Thoracic aorta (tissue), 2 donors: ENCODE measurements around the gene DPYD. TPM values are rescaled to one million over a fixed set of nuclear protein-coding genes. Genes with fewer than 3 reads are reported as not detected.

ENCODE experiments used
- ATAC-seq: fragments of 150-250 bp; one replicate; pipeline ENCODE4 v1.8.0; 2017; ENCODE audit warnings: low read depth; ENCODE audit not compliant: insufficient number of reproducible peaks, low FRiP score
- DNase-seq: peaks from one replicate; pipeline ENCODE4 v3.0.0-alpha.2; 2020; ENCODE audit warnings: low spot score
- H3K27ac ChIP-seq, 2 donors: fragments of 200-600 bp; sonication (generic); 1 replicate in 1 of 2; 2 replicates in 1 of 2; pipeline ENCODE4 v1.5.1; 2016; ENCODE audit warnings: mild to moderate bottlenecking in 2 of 2, moderate library complexity in 2 of 2
- H3K27me3 ChIP-seq: fragments of 200-600 bp; sonication (generic); replicated peaks from 2 replicates; pipeline ENCODE4 v1.6.0; 2016; ENCODE audit warnings: mild to moderate bottlenecking; ENCODE audit not compliant: insufficient read depth
- H3K36me3 ChIP-seq: fragments of 200-600 bp; sonication (generic); one replicate; pipeline ENCODE4 v1.5.1; 2016
- H3K4me1 ChIP-seq, 2 donors: fragments of 200-600 bp; sonication (generic); 1 replicate in 1 of 2; 2 replicates in 1 of 2; pipeline versions ENCODE4 v1.5.1 to v1.6.0; 2016; ENCODE audit warnings: low read depth in 2 of 2, mild to moderate bottlenecking in 1 of 2; ENCODE audit not compliant: control insufficient read depth in 1 of 2
- H3K4me3 ChIP-seq: fragments of 200-600 bp; sonication (generic); 2 replicates; pipeline ENCODE4 v1.5.1; 2016; ENCODE audit warnings: mild to moderate bottlenecking
- H3K9me3 ChIP-seq: fragments of 200-600 bp; sonication (generic); 2 replicates; pipeline ENCODE4 v1.5.1; 2016
- total RNA-seq, 2 donors: library from RNA; depleted of rRNA; stranded (reverse); fragments of >200 nt; gene quantifications; one replicate each; pipeline versions ENCODE4 v1.1.0 to v1.2.3, GENCODE V29; 2016
- TF ChIP-seq, protein P1 (sequence below): fragments of 200-600 bp; sonication (generic); IDR thresholded peaks from one replicate; pipeline ENCODE4 v1.5.1; 2019; ENCODE audit warnings: antibody characterized with exemption

Gene DPYD
- total RNA-seq, 2 donors from 2014 or later: 29.1 to 44.2 TPM

GRCh38 chr1:97414682-97415312 lies 506.0 kb downstream of the DPYD start:
- Histone ChIP-seq H3K36me3 (no peaks in the 10 kb centered on the region), H3K27me3 (no peaks in the 10 kb centered on the region), H3K27ac (no peak overlapping the region), H3K9me3 (no peaks in the 10 kb centered on the region), H3K4me1 (no peaks in the 10 kb centered on the region), H3K4me3 (no peak overlapping the region)
- ATAC-seq (no peak), DNase-seq (no peak)
- TF ChIP-seq, protein P1, sequence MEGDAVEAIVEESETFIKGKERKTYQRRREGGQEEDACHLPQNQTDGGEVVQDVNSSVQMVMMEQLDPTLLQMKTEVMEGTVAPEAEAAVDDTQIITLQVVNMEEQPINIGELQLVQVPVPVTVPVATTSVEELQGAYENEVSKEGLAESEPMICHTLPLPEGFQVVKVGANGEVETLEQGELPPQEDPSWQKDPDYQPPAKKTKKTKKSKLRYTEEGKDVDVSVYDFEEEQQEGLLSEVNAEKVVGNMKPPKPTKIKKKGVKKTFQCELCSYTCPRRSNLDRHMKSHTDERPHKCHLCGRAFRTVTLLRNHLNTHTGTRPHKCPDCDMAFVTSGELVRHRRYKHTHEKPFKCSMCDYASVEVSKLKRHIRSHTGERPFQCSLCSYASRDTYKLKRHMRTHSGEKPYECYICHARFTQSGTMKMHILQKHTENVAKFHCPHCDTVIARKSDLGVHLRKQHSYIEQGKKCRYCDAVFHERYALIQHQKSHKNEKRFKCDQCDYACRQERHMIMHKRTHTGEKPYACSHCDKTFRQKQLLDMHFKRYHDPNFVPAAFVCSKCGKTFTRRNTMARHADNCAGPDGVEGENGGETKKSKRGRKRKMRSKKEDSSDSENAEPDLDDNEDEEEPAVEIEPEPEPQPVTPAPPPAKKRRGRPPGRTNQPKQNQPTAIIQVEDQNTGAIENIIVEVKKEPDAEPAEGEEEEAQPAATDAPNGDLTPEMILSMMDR: no peak

GRCh38 chr1:97412737-97413136 lies 508.1 kb downstream of the DPYD start:
- H3K9me3 ChIP-seq: no peaks in the 10 kb centered on the region
- ATAC-seq (no peak), DNase-seq (no peak)
- no peak overlapping the region for H3K27ac ChIP-seq
- H3K36me3 ChIP-seq: no peaks in the 10 kb centered on the region
- no peak overlapping the region for H3K4me3 ChIP-seq
- no peaks in the 10 kb centered on the region for H3K27me3 ChIP-seq
- TF ChIP-seq, protein P1: no peak
- no peaks in the 10 kb centered on the region for H3K4me1 ChIP-seq

DNA sequence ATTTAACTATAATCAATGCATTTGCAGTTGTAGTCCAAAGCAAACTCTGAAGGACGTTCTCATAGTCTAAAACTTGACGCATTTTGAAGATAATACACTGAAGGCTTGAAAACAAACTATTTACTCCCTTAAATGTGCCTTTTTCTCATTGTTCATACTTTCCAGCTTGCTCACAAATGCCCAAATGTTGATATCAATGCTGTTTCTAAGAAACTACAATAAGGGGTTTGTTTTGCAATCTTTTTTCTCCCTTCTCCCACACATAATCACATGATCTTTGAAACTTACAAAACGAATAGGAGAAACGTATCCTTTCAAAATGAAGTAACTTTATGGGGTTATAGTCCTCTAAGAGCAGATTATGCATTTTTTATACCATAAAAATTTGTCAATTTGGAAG lies 508.7 kb downstream of the DPYD start:
- Histone ChIP-seq H3K27me3 (no peaks in the 10 kb centered on the region), H3K9me3 (no peaks in the 10 kb centered on the region), H3K27ac (no peak overlapping the region), H3K4me1 (no peaks in the 10 kb centered on the region), H3K4me3 (no peak overlapping the region), H3K36me3 (no peaks in the 10 kb centered on the region)
- DNase-seq (no peak), ATAC-seq (no peak)
- TF ChIP-seq, protein P1: no peak

DNA sequence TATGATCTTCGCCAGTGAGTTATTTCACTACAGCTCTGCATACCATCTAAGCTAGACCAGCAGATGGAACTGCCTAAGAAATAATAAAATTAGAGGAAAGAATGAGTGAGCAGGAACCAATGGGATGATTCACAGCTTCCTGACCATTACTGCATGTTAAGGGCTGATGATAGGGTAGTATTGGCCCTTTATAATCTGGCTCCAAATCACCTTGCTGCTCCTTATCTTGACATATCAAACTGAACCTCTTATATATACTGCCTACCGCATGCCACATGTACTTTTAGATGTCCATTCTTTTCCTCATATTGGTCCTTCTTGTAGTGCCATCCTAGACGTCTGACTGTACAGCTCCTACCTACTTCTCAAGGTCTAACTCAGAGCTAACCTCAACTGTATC lies 524.4 kb downstream of the DPYD start:
- TF ChIP-seq, protein P1: no peak
- no peaks in the 10 kb centered on the region for H3K36me3 ChIP-seq
- DNase-seq (no peak), ATAC-seq (no peak)
- H3K27ac ChIP-seq: no peak overlapping the region
- no peak overlapping the region for H3K4me3 ChIP-seq
- no peaks in the 10 kb centered on the region for H3K4me1 ChIP-seq
- no peaks in the 10 kb centered on the region for H3K27me3 ChIP-seq
- no peaks in the 10 kb centered on the region for H3K9me3 ChIP-seq

DNA sequence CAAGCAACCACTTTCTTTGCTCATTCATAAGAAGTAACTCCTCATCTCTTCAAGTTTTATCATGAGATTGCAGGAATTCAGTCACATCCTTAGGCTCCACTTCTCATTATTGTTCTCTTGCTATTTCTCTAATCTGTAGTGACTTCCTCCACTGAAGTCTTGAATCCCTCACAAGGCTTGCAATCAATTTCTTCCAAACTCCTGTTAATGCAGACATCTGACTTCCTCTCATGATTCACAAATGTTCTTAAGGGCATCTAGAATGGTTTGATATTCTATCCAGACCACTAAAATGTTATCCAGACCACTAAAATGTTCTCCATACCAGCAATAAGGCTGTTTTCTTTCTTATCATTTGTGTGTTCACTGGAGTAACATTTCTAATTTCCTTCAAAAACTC lies 528.1 kb downstream of the DPYD start:
- TF ChIP-seq, protein P1: no peak
- H3K9me3 ChIP-seq: no peaks in the 10 kb centered on the region
- no peaks in the 10 kb centered on the region for H3K27me3 ChIP-seq
- ATAC-seq: no peak
- no peak overlapping the region for H3K27ac ChIP-seq
- DNase-seq: no peak
- H3K4me3 ChIP-seq: no peak overlapping the region
- H3K36me3 ChIP-seq: no peaks in the 10 kb centered on the region
- no peaks in the 10 kb centered on the region for H3K4me1 ChIP-seq
